BLaER1 (cell line): ENCODE results near the gene ALPK3.
A peak's percentile ranks its signal among the peaks of the same experiment; 100 is the strongest.

ENCODE experiments used
- H3K27ac ChIP-seq: shearing (Covaris generic); formaldehyde crosslinking; 2 replicates; pipeline ENCODE4 v1.8.1; 2022
- H3K27me3 ChIP-seq: shearing (Covaris generic); formaldehyde crosslinking; 2 replicates; pipeline ENCODE4 v1.8.1; 2022
- H3K36me3 ChIP-seq: shearing (Covaris generic); formaldehyde crosslinking; 2 replicates; pipeline ENCODE4 v1.8.1; 2022
- H3K4me1 ChIP-seq: shearing (Covaris generic); formaldehyde crosslinking; 2 replicates; pipeline ENCODE4 v1.8.1; 2022
- H3K4me2 ChIP-seq: shearing (Covaris generic); formaldehyde crosslinking; 2 replicates; pipeline ENCODE4 v1.8.1; 2022
- H3K4me3 ChIP-seq: shearing (Covaris generic); formaldehyde crosslinking; 2 replicates; pipeline ENCODE4 v1.8.1; 2022
- H3K9ac ChIP-seq: shearing (Covaris generic); formaldehyde crosslinking; 2 replicates; pipeline ENCODE4 v1.8.1; 2022
- H3K9me3 ChIP-seq: shearing (Covaris generic); formaldehyde crosslinking; 2 replicates; pipeline ENCODE4 v1.8.1; 2022
- H4K20me1 ChIP-seq: shearing (Covaris generic); formaldehyde crosslinking; 2 replicates; pipeline ENCODE4 v1.8.1; 2022
- Cebpa-rat ChIP-seq: shearing (Covaris generic); IDR thresholded peaks from 2 replicates; pipeline ENCODE4 v1.8.1; 2022

ALPK3 gene

DNA sequence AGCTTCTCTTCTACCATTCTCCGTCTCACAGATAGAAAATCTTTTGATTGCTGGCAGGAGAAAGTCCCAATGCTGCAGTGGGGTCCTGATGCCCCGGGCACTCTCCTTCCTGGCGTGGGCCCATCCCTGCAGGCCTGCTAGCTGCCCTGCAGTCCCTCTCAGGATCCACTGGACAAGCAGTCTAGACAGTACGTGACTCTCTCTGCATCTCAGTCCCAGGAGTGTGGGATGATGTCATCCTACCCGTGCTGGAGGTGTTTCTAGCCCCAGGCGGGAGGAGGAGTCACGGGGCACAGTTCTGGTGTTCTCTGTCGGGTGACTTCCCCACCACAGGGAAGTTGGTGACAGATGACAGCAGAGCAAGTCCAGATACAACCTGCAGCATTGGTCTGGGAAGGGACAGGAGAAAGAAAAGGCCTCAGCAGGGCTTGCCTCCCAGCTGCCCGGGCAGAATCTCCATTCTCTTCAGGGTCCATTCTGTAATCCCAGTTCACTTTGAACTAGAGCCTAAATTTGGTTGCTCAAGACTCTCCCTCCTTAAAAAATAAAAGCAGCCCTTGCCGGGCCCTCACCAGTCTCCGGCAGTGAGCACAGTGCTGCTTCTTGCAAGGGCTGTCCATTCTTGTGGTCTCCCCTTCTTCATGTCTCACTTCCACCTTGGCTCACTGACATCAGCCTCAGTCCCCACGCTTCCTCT, 97.9 kb downstream of the ALPK3 start:
- H3K4me3 ChIP-seq = no peak overlapping the region
- H3K36me3 ChIP-seq = no peaks in the 10 kb centered on the region
- H3K27me3 ChIP-seq = no peaks in the 10 kb centered on the region
- H3K9ac ChIP-seq = no peak overlapping the region
- peaks cover 58% of the 10 kb centered on the region for H3K4me1 ChIP-seq
- peak overlapping the region; percentile 72 for H3K4me2 ChIP-seq
- no peaks in the 10 kb centered on the region for H3K9me3 ChIP-seq
- TF ChIP-seq Cebpa-rat = no peak
- H3K27ac ChIP-seq = peak overlapping the region; percentile 53
- no peaks in the 10 kb centered on the region for H4K20me1 ChIP-seq

- no peaks in the 10 kb centered on the region for H3K36me3 ChIP-seq
- H3K27me3 ChIP-seq = no peaks in the 10 kb centered on the region
- H3K9ac ChIP-seq = no peak overlapping the region
- peak overlapping the region; percentile 53 for H3K27ac ChIP-seq
- no peaks in the 10 kb centered on the region for H3K9me3 ChIP-seq
- no peak overlapping the region for H3K4me3 ChIP-seq
- peaks cover 58% of the 10 kb centered on the region for H3K4me1 ChIP-seq
- no peaks in the 10 kb centered on the region for H4K20me1 ChIP-seq
- peak overlapping the region; percentile 72 for H3K4me2 ChIP-seq
- no peak for TF ChIP-seq Cebpa-rat
Measured at GRCh38 chr15:84915606-84915958, 98.4 kb downstream of the ALPK3 start.

DNA sequence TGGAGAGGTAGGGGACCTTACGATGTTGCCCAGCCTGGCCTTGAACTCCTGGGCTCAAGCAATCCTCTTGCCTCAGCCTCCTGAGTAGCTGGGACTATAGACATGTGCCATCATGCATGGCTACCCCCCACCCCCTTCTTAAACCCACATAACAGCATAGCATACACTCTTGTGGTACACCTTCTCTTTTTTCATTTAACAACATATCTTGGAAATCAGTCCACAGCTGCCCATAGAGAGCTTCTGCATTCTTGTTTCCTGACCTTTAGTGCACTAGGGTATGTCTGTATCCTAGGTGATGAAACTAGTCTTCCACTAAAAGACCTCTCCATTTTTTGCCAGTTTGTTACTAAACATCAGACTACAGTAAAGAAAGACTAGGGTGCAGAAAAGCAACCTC, 100.3 kb downstream of the ALPK3 start:
- H3K4me1 ChIP-seq = peaks cover 46% of the 10 kb centered on the region
- H3K9me3 ChIP-seq = no peaks in the 10 kb centered on the region
- TF ChIP-seq Cebpa-rat = no peak
- no peaks in the 10 kb centered on the region for H3K27me3 ChIP-seq
- H3K27ac ChIP-seq = no peak overlapping the region
- H3K4me2 ChIP-seq = peak overlapping the region; percentile 47
- H3K4me3 ChIP-seq = no peak overlapping the region
- H4K20me1 ChIP-seq = no peaks in the 10 kb centered on the region
- no peaks in the 10 kb centered on the region for H3K36me3 ChIP-seq
- no peak overlapping the region for H3K9ac ChIP-seq

- H3K9ac ChIP-seq = no peak overlapping the region
- H3K27me3 ChIP-seq = no peaks in the 10 kb centered on the region
- no peak overlapping the region for H3K4me2 ChIP-seq
- peaks cover 29% of the 10 kb centered on the region for H3K4me1 ChIP-seq
- H3K9me3 ChIP-seq = no peaks in the 10 kb centered on the region
- H3K27ac ChIP-seq = no peak overlapping the region
- TF ChIP-seq Cebpa-rat = no peak
- no peak overlapping the region for H3K4me3 ChIP-seq
- H3K36me3 ChIP-seq = no peaks in the 10 kb centered on the region
- H4K20me1 ChIP-seq = no peaks in the 10 kb centered on the region
Measured at GRCh38 chr15:84919106-84919667, 102.0 kb downstream of the ALPK3 start.

- Histone ChIP-seq H3K27ac (no peak overlapping the region), H3K27me3 (no peaks in the 10 kb centered on the region), H3K4me2 (no peak overlapping the region; the same call in 1 of the 2 replicates), H3K9me3 (no peaks in the 10 kb centered on the region), H4K20me1 (no peaks in the 10 kb centered on the region), H3K4me1 (peaks cover 12% of the 10 kb centered on the region), H3K36me3 (no peaks in the 10 kb centered on the region), H3K4me3 (no peak overlapping the region), H3K9ac (no peak overlapping the region)
- TF ChIP-seq Cebpa-rat = no peak
Measured at GRCh38 chr15:84921121-84921520, 104.0 kb downstream of the ALPK3 start.

- H3K9me3 ChIP-seq = no peaks in the 10 kb centered on the region
- H3K27ac ChIP-seq = no peak overlapping the region
Measured at GRCh38 chr15:84922530-84922929, 105.4 kb downstream of the ALPK3 start.

More at GRCh38 chr15:84922530-84922929, 105.4 kb downstream of the ALPK3 start:
- Histone ChIP-seq H3K27me3 (no peaks in the 10 kb centered on the region), H4K20me1 (no peaks in the 10 kb centered on the region), H3K4me2 (no peak overlapping the region), H3K9ac (no peak overlapping the region), H3K4me3 (no peak overlapping the region), H3K36me3 (no peaks in the 10 kb centered on the region), H3K4me1 (peaks cover 10% of the 10 kb centered on the region)
- TF ChIP-seq Cebpa-rat = no peak
